ENCODE measurements around the gene ERGIC1. TPM values are rescaled to one million over a fixed set of nuclear protein-coding genes. Genes with fewer than 3 reads are reported as not detected.
"Not testable (repeated sequence)": the region's sequence is repeated elsewhere in the genome, so short reads cannot be mapped to it uniquely, and the experiment has no call there.

The ERGIC1 gene
- total RNA-seq = 10 to 100 TPM; 31.7 to 98.4 (median 57.7) TPM

GRCh38 chr5:172833686-172834414 is at the start of gene ERGIC1:
ERGIC1 (plus strand) TSS chr5:172834251; CDS start chr5:172834414, 163 bp downstream.
- ATAC-seq (replicated peaks in 6 of 8) = peak; percentile 82 to 96 (median 84)
- in situ Hi-C loops (cut with MboI; ENCODE audit: low pct_unique_long_range_greater_than_20kb in 2 of 9, low sequenced_read_pairs in 9 of 9, unreplicated experiment in 9 of 9) = no loop called here
- WGBS, 10 experiments = 0 to 7% (median 0%) methylated on average over 1 to 3 of the region's 53 CpGs; no CpG with 5 or more reads in 6 of the 10 experiments
- Histone ChIP-seq H3K4me3 (peak within 1 kb of the TSS; percentile 58 to 74 (median 64)), H3K4me1 (replicated peaks in 1 of 2) (peaks cover 17 to 19% of the 10 kb centered on the region in 2 donors), H3K27ac (peak within 1 kb of the TSS; percentile 48 to 67)

- Histone ChIP-seq H3K4me1 (replicated peaks in 1 of 2) (peaks cover 14 to 16% of the 10 kb centered on the region in 2 donors), H3K27ac (no peak overlapping the region), H3K4me3 (no peak overlapping the region)
- ATAC-seq (replicated peaks in 6 of 8) = no peak
- in situ Hi-C loops (cut with MboI; ENCODE audit: low pct_unique_long_range_greater_than_20kb in 2 of 9, low sequenced_read_pairs in 9 of 9, unreplicated experiment in 9 of 9) = no loop called here
- whole genome bisulfite sequencing, 10 experiments = 38 to 100% (median 74%) methylated on average over 1 to 7 of the region's 7 CpGs
These were observed 48.5 kb upstream of the ERGIC1 start for GRCh38 chr5:172785429-172786088.

DNA sequence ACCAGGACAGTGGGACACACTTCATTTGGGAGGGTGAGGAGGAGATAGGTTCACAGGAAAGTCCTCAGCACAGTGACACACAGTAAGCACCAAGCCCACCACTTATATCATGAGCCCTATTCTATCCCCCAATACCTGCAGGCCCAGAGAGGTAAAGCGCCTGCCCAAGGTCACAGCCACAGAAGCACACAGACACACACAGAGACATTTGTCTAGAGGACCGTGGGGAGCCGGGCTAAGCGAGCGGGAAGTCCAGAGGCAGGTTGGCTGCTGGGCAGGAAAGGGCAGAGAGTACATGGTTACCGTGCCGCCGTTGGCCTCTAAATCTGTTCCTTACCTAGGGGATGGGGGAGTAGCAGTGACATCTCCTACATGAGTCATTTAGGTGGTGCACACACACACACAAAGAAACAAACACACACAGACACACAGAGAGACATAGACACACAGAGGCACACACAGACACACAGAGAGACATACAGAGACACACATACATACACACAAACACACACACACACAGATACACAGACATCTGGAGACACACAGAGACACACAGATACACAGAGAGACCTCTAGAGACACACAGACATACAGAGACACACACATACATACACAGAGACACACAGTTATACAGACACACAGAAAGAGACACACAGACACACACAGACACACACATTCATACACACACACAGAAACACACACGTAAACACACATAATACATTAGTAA is 47.2 kb upstream of the ERGIC1 start:
- in situ Hi-C loops (cut with MboI; ENCODE audit: low pct_unique_long_range_greater_than_20kb in 2 of 9, low sequenced_read_pairs in 9 of 9, unreplicated experiment in 9 of 9) = no loop called here

DNA sequence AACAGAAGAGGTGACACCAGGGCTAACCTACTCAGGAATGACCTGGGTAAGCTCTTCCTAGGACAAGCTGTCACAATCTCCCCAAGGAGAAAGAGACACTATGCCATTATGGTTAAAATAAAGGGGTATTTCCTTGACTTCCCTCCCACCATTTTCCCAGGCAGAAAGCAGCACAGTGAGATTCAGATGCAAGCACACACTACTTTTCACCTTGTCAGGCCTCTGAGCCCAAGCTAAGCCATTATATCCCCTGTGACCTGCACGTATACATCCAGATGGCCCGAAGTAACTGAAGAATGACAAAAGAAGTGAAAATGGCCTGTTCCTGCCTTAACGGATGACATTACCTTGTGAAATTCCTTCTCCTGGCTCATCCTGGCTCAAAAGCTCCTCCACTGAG is 46.5 kb upstream of the ERGIC1 start:
- in situ Hi-C loops (cut with MboI; ENCODE audit: low pct_unique_long_range_greater_than_20kb in 2 of 9, low sequenced_read_pairs in 9 of 9, unreplicated experiment in 9 of 9); H3K27ac ChIP-seq; H3K4me3 ChIP-seq; ATAC-seq (replicated peaks in 6 of 8): not testable (repeated sequence)
- peaks cover 14 to 16% of the 10 kb centered on the region in 2 donors for H3K4me1 ChIP-seq (replicated peaks in 1 of 2)
- WGBS, 10 experiments = 67 to 100% (median 90%) methylated on average over 1 to 2 of the region's 3 CpGs; no CpG with 5 or more reads in 6 of the 10 experiments

More for the DNA sequence above, 47.2 kb upstream of the ERGIC1 start:
- Histone ChIP-seq H3K4me1 (replicated peaks in 1 of 2) (peaks cover 14 to 16% of the 10 kb centered on the region in 2 donors), H3K27ac (no peak overlapping the region), H3K4me3 (no peak overlapping the region)
- peak in 2 of 8 experiments; percentile 15 to 31 for ATAC-seq (replicated peaks in 6 of 8)
- 57 to 100% (median 84%) methylated on average over 1 to 6 of the region's 9 CpGs; no CpG with 5 or more reads in 3 of the 10 experiments for WGBS, 10 experiments

DNA sequence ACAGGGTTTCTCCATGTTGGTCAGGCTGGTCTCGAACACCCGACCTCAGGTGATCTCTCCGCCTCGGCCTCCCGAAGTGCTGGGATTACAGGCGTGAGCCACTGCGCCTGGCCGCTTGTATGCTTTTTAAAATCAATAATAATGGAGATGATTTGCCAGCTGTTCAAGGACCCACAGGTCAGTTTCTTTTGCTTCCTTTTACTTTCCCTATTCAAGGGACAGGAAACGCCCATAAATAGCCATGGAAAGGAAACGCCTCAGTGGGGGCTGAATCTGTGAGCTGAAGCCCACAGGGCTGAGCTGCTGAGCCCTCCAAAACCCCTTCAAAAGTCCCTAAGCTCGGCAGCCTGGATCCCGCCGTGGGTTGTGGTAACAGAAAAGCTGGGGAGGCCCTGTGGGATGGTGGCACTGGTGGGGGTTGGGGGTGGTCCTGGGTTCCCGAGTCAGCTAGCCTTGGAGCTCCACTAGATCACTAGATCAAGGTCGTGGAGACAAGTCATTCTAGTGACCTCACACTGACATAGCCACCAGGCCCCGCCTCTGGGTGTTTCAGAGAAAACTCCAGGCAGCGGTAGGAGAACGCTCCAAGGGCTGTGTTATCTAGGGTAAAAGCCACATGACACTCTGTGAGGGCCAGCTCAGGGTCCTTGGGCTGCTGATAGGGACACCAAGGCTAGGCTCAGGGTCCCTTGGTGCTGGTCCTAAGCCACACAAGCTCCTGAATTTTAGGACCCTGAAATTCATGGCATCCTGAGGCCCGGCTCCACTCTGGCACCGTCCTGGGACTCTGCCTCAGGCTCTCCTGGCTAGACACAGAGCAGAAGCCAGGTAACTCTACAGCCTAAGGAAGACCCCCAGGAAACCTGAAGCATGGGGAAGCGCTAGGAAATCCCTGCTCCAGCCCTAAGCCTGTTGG is 45.0 kb upstream of the ERGIC1 start:
- Histone ChIP-seq H3K4me1 (replicated peaks in 1 of 2) (peaks cover 14 to 16% of the 10 kb centered on the region in 2 donors), H3K4me3 (no peak overlapping the region), H3K27ac (peak overlapping the region in 1 of 2 donors; percentile 45)
- in situ Hi-C loops (cut with MboI; ENCODE audit: low pct_unique_long_range_greater_than_20kb in 2 of 9, low sequenced_read_pairs in 9 of 9, unreplicated experiment in 9 of 9) = no loop called here
- WGBS, 10 experiments = 0 to 83% (median 65%) methylated on average over 1 to 11 of the region's 21 CpGs; no CpG with 5 or more reads in 6 of the 10 experiments
- ATAC-seq (replicated peaks in 6 of 8) = peak; percentile 38 to 91 (median 83)

- 50 to 92% (median 63%) methylated on average over 1 to 4 of the region's 9 CpGs; no CpG with 5 or more reads in 3 of the 10 experiments for WGBS, 10 experiments
- in situ Hi-C loops (cut with MboI; ENCODE audit: low pct_unique_long_range_greater_than_20kb in 2 of 9, low sequenced_read_pairs in 9 of 9, unreplicated experiment in 9 of 9) = no loop called here
- Histone ChIP-seq H3K27ac (peak overlapping the region in 1 of 2 donors; percentile 45), H3K4me3 (no peak overlapping the region), H3K4me1 (replicated peaks in 1 of 2) (peaks cover 14 to 16% of the 10 kb centered on the region in 2 donors)
- peak in 4 of 8 experiments; percentile 4 to 19 (median 15) for ATAC-seq (replicated peaks in 6 of 8)
These were observed 44.2 kb upstream of the ERGIC1 start for GRCh38 chr5:172789687-172790495.

GRCh38 chr5:172790496-172790889 is 43.6 kb upstream of the ERGIC1 start:
- no peak overlapping the region for H3K4me3 ChIP-seq
- no peak overlapping the region for H3K27ac ChIP-seq
- in situ Hi-C loops (cut with MboI; ENCODE audit: low pct_unique_long_range_greater_than_20kb in 2 of 9, low sequenced_read_pairs in 9 of 9, unreplicated experiment in 9 of 9) = no loop called here
- 0 to 100% (median 68%) methylated on average over 1 to 5 of the region's 5 CpGs; no CpG with 5 or more reads in 2 of the 10 experiments for WGBS, 10 experiments
- ATAC-seq (replicated peaks in 6 of 8) = no peak
- peaks cover 14 to 16% of the 10 kb centered on the region in 2 donors for H3K4me1 ChIP-seq (replicated peaks in 1 of 2)

DNA sequence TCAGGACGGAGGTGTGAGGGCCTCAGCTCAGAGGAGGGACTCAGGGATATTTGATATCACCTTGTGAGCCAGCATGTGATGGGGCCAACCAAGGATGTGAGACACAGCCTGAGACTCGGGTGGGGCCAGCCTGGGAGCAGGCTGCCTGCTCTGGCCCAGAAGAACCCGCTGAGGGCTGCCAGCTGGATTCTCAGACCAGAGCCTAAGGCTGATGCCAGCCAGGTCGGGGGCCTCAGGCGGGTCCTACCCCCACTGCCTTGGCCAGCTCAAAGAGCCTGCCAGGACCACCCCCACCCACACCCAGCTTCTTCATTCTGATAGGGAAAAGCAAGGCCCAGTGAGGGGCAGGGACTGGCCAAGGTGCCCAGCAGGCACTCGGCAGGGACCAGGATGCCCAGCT is 42.8 kb upstream of the ERGIC1 start:
- no peak for ATAC-seq (replicated peaks in 6 of 8)
- Histone ChIP-seq H3K4me1 (replicated peaks in 1 of 2) (peaks cover 14 to 16% of the 10 kb centered on the region in 2 donors), H3K27ac (no peak overlapping the region), H3K4me3 (no peak overlapping the region)
- WGBS, 10 experiments = 47 to 100% (median 71%) methylated on average over 1 to 5 of the region's 6 CpGs; no CpG with 5 or more reads in 6 of the 10 experiments
- in situ Hi-C loops (cut with MboI; ENCODE audit: low pct_unique_long_range_greater_than_20kb in 2 of 9, low sequenced_read_pairs in 9 of 9, unreplicated experiment in 9 of 9) = no loop called here

DNA sequence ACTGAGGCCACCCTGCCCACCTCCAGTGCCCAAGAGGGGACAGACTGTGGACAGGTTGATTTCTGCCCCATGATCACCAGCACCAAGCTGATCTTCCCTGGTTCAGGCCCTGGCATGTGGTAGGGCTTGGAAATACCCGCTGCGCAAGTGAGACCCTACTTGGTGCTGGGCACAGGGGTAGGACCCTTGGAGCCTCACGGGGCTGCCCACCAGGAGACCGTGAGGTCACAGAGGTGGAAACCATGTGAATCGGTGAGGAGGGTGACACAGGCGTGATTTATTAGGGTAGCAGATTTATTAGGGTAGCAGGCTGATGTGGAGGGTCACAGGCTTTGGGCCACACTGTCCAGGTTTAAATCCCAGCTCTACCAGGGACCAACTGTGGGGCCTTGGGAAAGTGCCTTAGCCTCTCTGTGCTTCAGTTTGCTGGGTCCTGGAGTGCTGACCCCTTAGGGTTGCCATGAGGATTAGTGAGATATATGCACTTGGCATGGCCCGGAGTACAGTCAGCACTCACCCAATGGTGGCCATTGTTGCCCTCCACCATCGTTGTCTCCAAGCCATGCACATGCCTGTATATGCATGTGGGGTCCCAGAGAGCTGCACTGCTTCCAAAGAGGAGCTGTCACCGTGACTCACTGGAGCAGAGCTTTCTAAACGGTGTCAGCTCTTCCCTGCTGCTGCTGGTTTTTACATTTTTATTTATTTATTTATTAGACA is 42.2 kb upstream of the ERGIC1 start:
- no peak for ATAC-seq (replicated peaks in 6 of 8)
- Histone ChIP-seq H3K4me3 (no peak overlapping the region), H3K27ac (no peak overlapping the region), H3K4me1 (replicated peaks in 1 of 2) (peaks cover 14 to 16% of the 10 kb centered on the region in 2 donors)
- 62 to 93% (median 74%) methylated on average over 2 to 4 of the region's 10 CpGs; no CpG with 5 or more reads in 4 of the 10 experiments for WGBS, 10 experiments
- in situ Hi-C loops (cut with MboI; ENCODE audit: low pct_unique_long_range_greater_than_20kb in 2 of 9, low sequenced_read_pairs in 9 of 9, unreplicated experiment in 9 of 9) = no loop called here

DNA sequence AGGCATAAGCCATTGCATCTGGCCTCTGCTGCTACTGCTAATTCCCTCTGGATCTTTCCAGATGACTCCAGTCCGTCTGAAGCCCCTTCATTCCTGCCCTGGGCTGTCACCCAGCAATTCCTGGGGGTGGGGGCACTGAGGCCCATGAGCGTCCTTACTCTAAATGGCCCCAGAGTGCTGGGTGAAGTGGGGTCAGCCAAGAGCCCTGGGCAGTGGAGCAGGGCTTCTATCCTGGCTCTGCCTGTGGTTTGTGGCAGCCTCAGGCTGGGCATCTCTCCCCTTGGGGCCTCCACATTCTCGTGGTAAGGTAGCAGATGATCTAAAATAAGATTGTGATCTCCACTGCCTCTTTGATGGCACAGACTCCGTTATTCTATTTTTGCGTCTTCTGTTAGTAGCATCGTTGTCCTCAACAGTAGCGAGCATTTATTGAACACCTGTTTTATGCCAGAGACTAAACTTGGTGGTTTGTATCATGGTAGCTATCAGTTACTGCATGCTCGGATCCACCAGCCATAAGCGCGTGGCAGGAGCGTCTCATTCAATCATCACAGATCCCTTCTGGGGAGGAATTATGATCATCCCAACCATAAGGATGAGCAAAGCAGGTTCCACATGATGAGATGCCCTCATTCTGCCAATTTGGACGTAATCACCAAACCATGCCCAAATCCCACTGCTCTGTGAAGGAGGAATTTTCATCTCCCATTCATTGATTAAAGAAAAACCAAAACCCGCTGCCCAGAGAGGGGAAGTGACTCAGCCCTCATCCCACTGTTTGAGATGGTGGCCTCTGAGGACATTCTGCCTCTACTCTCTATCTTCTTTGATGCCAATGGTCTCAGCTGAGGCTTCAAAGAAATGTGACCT is 41.1 kb upstream of the ERGIC1 start:
- in situ Hi-C loops (cut with MboI; ENCODE audit: low pct_unique_long_range_greater_than_20kb in 2 of 9, low sequenced_read_pairs in 9 of 9, unreplicated experiment in 9 of 9) = no loop called here
- Histone ChIP-seq H3K4me1 (replicated peaks in 1 of 2) (peaks cover 14 to 19% of the 10 kb centered on the region in 2 donors), H3K4me3 (no peak overlapping the region), H3K27ac (no peak overlapping the region)
- no peak for ATAC-seq (replicated peaks in 6 of 8)
- 53 to 97% (median 85%) methylated on average over 1 to 10 of the region's 13 CpGs; no CpG with 5 or more reads in 2 of the 10 experiments for WGBS, 10 experiments

All from motor neuron (in vitro differentiated cells).